ENCODE measurements around the gene HEBP1.

HEBP1 gene

DNA sequence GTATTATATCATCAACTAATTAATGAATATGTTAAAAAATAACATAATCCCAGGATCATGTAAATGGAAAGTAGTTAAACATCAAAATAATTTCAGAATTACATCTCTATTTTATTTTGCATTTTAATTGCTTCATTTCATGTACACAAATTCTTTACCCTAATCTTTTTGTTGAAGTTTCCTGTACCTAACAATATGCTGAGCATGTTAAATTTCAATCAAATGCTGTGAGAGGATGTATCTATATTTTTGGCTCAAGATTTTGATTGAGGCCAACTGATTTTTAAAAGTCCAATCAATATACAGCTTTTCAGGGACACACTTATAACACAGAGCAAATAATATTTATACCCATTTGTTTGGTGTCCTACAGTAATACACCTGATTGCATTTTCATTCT is 54.5 kb downstream of the HEBP1 start (continued):
- TF ChIP-seq ZC3H10 (CRISPR knock-in tag; IDR thresholded peaks at IDR 0.05): no peak
- no peak for TF ChIP-seq TCF4 (CRISPR knock-in tag; IDR thresholded peaks at IDR 0.05; ENCODE audit: borderline replicate concordance)
- TF ChIP-seq ISL1 (CRISPR knock-in tag; IDR thresholded peaks at IDR 0.05): no peak
- TF ChIP-seq ZNF565 (CRISPR knock-in tag; conservative IDR thresholded peaks at IDR 0.05; ENCODE audit: low read depth): no peak
- TF ChIP-seq, protein P1, sequence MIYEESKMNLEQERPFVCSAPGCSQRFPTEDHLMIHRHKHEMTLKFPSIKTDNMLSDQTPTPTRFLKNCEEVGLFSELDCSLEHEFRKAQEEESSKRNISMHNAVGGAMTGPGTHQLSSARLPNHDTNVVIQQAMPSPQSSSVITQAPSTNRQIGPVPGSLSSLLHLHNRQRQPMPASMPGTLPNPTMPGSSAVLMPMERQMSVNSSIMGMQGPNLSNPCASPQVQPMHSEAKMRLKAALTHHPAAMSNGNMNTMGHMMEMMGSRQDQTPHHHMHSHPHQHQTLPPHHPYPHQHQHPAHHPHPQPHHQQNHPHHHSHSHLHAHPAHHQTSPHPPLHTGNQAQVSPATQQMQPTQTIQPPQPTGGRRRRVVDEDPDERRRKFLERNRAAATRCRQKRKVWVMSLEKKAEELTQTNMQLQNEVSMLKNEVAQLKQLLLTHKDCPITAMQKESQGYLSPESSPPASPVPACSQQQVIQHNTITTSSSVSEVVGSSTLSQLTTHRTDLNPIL (CRISPR knock-in tag; IDR thresholded peaks at IDR 0.05; ENCODE audit: low read depth): no peak
- TF ChIP-seq, protein P2, sequence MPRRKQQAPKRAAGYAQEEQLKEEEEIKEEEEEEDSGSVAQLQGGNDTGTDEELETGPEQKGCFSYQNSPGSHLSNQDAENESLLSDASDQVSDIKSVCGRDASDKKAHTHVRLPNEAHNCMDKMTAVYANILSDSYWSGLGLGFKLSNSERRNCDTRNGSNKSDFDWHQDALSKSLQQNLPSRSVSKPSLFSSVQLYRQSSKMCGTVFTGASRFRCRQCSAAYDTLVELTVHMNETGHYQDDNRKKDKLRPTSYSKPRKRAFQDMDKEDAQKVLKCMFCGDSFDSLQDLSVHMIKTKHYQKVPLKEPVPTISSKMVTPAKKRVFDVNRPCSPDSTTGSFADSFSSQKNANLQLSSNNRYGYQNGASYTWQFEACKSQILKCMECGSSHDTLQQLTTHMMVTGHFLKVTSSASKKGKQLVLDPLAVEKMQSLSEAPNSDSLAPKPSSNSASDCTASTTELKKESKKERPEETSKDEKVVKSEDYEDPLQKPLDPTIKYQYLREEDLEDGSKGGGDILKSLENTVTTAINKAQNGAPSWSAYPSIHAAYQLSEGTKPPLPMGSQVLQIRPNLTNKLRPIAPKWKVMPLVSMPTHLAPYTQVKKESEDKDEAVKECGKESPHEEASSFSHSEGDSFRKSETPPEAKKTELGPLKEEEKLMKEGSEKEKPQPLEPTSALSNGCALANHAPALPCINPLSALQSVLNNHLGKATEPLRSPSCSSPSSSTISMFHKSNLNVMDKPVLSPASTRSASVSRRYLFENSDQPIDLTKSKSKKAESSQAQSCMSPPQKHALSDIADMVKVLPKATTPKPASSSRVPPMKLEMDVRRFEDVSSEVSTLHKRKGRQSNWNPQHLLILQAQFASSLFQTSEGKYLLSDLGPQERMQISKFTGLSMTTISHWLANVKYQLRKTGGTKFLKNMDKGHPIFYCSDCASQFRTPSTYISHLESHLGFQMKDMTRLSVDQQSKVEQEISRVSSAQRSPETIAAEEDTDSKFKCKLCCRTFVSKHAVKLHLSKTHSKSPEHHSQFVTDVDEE (CRISPR knock-in tag; IDR thresholded peaks at IDR 0.05): no peak
- no peak for TF ChIP-seq BACH2 (CRISPR knock-in tag; IDR thresholded peaks at IDR 0.05; ENCODE audit: borderline replicate concordance)

DNA sequence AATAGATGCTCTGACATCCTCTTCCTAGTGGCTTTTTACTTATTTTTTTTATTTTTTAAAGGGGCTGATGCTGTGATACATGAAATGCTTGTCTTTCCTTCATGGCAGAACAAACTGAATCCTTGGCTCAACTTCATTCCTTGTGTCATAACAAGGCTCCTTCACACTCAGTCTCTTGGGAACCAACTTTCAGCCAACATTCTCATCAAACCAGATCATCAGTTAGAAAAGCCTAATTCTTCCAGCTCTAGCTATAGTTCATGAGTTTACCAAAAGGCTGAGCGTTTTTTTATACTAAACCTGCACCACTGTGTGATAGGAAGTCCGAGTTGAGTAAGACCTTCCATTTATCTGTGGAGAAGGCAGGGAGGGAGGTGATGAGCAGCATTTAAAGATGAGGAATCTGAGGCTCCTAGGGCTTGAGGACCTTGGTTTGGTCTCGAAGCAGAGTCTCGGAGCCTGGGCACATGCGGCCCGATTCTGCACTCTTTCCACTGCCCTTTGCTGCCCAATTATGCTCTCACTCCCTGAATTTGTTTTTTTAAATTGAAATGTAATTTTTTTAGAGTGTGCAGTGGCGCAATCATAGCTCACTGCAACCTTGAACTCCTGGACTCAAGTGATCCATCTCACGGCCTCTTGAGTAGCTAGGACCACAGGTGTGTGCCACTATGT is 56.3 kb downstream of the HEBP1 start:
- ATAC-seq: no peak
- TF ChIP-seq, protein P2 (CRISPR knock-in tag; IDR thresholded peaks at IDR 0.05): no peak

DNA sequence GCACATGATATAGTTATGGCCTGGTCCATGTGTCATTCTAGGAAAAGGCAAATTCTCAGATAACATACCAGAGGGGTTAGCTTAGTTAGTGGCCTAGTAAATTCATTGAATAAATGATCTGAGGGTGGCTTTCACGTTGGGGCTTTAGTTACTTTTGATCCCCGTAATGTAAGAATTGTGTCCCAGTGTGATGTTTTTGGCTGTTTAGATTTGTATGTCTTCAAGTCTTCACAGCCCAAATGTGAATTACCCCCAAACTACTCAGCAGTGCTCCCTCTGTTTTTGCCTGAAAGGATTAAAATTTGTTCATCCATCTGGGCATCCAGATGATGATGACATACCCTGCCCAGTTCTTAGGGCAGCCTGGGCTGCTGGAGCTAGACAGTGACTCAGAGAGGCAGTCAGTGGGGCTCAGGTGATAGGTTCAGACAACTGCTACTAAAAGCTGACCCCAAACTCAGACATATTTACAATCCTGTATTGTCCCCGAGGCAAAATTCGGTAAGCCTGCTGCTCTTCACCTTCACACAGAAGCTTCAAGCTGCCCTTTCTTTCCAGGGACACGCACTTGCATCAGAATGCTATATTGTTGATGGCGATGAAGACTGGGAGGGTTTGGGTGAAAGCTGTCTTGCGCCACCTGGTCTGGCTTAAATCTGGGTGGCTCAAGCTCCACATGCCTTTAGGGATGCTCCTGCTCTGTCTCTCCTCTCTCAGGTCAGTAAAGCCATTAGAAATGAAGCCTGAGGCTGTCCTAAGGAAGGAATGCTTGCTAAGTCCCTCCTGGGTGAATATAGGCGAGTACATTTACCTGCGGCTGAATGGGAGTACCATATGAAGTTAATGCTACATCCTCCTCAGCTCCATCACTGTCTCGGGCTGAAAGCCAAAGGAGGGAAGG is 58.4 kb downstream of the HEBP1 start:
- no peak for TF ChIP-seq ZNF70 (CRISPR knock-in tag; IDR thresholded peaks at IDR 0.05)
- TF ChIP-seq TOX (CRISPR knock-in tag; IDR thresholded peaks at IDR 0.05; ENCODE audit: borderline replicate concordance): no peak
- TF ChIP-seq, protein P3, sequence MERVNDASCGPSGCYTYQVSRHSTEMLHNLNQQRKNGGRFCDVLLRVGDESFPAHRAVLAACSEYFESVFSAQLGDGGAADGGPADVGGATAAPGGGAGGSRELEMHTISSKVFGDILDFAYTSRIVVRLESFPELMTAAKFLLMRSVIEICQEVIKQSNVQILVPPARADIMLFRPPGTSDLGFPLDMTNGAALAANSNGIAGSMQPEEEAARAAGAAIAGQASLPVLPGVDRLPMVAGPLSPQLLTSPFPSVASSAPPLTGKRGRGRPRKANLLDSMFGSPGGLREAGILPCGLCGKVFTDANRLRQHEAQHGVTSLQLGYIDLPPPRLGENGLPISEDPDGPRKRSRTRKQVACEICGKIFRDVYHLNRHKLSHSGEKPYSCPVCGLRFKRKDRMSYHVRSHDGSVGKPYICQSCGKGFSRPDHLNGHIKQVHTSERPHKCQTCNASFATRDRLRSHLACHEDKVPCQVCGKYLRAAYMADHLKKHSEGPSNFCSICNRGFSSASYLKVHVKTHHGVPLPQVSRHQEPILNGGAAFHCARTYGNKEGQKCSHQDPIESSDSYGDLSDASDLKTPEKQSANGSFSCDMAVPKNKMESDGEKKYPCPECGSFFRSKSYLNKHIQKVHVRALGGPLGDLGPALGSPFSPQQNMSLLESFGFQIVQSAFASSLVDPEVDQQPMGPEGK (CRISPR knock-in tag; IDR thresholded peaks at IDR 0.05; ENCODE audit: borderline replicate concordance): no peak
- no peak for TF ChIP-seq CSDC2 (CRISPR knock-in tag; IDR thresholded peaks at IDR 0.05)
- TF ChIP-seq ZFP30 (CRISPR knock-in tag; IDR thresholded peaks at IDR 0.05): no peak
- TF ChIP-seq ZNF8 (CRISPR knock-in tag; IDR thresholded peaks at IDR 0.05): no peak
- TF ChIP-seq SNAI2 (CRISPR knock-in tag; IDR thresholded peaks at IDR 0.05): no peak
- TF ChIP-seq, protein P2 (CRISPR knock-in tag; IDR thresholded peaks at IDR 0.05): no peak
- TF ChIP-seq TCF4 (CRISPR knock-in tag; IDR thresholded peaks at IDR 0.05; ENCODE audit: borderline replicate concordance): no peak
- TF ChIP-seq ARNTL (CRISPR knock-in tag; IDR thresholded peaks at IDR 0.05; ENCODE audit: borderline replicate concordance, low read depth): no peak
- TF ChIP-seq ESRRG (CRISPR knock-in tag; IDR thresholded peaks at IDR 0.05): no peak
- no peak for TF ChIP-seq BACH2 (CRISPR knock-in tag; IDR thresholded peaks at IDR 0.05; ENCODE audit: borderline replicate concordance)
- TF ChIP-seq ISL1 (CRISPR knock-in tag; IDR thresholded peaks at IDR 0.05): no peak
- TF ChIP-seq, protein P4, sequence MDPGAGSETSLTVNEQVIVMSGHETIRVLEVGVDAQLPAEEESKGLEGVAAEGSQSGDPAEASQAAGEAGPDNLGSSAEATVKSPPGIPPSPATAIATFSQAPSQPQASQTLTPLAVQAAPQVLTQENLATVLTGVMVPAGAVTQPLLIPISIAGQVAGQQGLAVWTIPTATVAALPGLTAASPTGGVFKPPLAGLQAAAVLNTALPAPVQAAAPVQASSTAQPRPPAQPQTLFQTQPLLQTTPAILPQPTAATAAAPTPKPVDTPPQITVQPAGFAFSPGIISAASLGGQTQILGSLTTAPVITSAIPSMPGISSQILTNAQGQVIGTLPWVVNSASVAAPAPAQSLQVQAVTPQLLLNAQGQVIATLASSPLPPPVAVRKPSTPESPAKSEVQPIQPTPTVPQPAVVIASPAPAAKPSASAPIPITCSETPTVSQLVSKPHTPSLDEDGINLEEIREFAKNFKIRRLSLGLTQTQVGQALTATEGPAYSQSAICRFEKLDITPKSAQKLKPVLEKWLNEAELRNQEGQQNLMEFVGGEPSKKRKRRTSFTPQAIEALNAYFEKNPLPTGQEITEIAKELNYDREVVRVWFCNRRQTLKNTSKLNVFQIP (CRISPR knock-in tag; IDR thresholded peaks at IDR 0.05; ENCODE audit: borderline replicate concordance, low read depth): no peak
- TF ChIP-seq ZC3H10 (CRISPR knock-in tag; IDR thresholded peaks at IDR 0.05): no peak
- TF ChIP-seq PPARA (CRISPR knock-in tag; IDR thresholded peaks at IDR 0.05; ENCODE audit: borderline replicate concordance): no peak
- TF ChIP-seq ZFP3 (CRISPR knock-in tag; IDR thresholded peaks at IDR 0.05): no peak
- no peak for ATAC-seq
